Hepatocyte (in vitro differentiated cells): ENCODE measurements around the gene TAS1R2.

Experiments
- EZH2 ChIP-seq: fragments of 200-600 bp; sonication (generic); IDR thresholded peaks from 2 replicates; pipeline ENCODE4 v1.6.1; 2016; ENCODE audit warnings: antibody characterized with exemption, mild to moderate bottlenecking, borderline replicate concordance
- TF ChIP-seq, protein P1 (sequence below): fragments of 200-600 bp; sonication (generic); IDR thresholded peaks from 2 replicates; pipeline ENCODE4 v1.5.1; 2016; ENCODE audit warnings: antibody characterized with exemption, mild to moderate bottlenecking; ENCODE audit not compliant: poor library complexity

DNA sequence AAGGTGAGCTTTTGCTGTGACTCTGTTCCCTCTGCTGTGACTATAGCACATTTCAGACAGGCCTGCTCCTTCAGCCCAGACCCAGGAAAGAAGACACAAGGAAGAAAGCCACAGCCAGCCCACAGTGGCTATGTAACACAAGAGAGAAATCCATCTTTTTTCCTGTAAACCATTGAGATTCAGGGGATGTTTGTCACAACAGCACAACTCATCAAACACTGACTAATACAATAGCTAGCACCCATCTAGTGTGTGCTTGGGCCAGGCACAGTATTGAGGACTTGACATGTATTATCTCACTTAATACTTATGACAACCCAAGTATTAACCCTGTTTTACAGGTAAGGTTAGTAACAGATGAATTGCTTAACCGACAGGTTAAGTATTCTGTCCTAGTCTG is 29.8 kb downstream of the TAS1R2 start:
- TF ChIP-seq, protein P1, sequence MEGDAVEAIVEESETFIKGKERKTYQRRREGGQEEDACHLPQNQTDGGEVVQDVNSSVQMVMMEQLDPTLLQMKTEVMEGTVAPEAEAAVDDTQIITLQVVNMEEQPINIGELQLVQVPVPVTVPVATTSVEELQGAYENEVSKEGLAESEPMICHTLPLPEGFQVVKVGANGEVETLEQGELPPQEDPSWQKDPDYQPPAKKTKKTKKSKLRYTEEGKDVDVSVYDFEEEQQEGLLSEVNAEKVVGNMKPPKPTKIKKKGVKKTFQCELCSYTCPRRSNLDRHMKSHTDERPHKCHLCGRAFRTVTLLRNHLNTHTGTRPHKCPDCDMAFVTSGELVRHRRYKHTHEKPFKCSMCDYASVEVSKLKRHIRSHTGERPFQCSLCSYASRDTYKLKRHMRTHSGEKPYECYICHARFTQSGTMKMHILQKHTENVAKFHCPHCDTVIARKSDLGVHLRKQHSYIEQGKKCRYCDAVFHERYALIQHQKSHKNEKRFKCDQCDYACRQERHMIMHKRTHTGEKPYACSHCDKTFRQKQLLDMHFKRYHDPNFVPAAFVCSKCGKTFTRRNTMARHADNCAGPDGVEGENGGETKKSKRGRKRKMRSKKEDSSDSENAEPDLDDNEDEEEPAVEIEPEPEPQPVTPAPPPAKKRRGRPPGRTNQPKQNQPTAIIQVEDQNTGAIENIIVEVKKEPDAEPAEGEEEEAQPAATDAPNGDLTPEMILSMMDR: no peak
- TF ChIP-seq EZH2: no peak
